ENCODE data around the gene PFKP.

DNA sequence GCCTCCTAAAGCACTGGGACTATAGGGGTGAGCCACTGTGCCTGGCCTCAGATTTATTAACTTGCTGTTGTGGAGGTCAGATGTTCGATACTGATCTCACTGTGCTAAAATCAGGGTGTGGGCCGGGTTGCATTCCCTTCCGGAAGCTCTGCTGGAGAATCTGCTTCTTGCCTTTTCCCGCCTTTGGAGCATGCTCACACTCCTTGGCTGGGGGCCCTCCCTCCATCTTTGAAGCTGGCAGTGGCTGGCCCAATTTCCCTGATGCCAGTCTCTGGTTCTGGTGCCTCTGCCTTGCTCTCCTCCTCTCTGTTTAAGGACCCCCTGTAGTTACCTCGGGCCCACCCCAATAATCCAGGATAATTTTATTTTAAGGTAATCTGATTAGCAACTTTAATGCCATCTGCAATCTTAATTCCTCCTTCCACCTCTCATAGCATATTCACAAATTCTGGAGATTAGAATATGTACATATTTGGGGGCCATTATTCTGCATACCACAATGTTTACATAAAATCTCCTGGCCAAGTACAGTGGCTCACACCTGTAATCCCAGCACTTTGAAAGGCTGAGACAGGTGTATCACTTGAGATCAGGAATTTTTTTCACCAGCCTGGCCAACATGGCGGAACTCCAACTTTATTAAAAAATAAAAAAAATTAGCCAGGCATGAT is 113.1 kb downstream of the PFKP start:
- TF ChIP-seq, protein P1, sequence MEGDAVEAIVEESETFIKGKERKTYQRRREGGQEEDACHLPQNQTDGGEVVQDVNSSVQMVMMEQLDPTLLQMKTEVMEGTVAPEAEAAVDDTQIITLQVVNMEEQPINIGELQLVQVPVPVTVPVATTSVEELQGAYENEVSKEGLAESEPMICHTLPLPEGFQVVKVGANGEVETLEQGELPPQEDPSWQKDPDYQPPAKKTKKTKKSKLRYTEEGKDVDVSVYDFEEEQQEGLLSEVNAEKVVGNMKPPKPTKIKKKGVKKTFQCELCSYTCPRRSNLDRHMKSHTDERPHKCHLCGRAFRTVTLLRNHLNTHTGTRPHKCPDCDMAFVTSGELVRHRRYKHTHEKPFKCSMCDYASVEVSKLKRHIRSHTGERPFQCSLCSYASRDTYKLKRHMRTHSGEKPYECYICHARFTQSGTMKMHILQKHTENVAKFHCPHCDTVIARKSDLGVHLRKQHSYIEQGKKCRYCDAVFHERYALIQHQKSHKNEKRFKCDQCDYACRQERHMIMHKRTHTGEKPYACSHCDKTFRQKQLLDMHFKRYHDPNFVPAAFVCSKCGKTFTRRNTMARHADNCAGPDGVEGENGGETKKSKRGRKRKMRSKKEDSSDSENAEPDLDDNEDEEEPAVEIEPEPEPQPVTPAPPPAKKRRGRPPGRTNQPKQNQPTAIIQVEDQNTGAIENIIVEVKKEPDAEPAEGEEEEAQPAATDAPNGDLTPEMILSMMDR (IDR thresholded peaks at IDR 0.05): no peak
- no peak for TF ChIP-seq POLR2A (IDR thresholded peaks at IDR 0.05)
